HG02938 (cell line): ENCODE results near the gene KMO.

Source experiments
- ATAC-seq: cut with Tn5 transposase; IDR thresholded peaks from one replicate; pipeline ENCODE4 v1.9.1; 2021; ENCODE audit warnings: mild to moderate bottlenecking, moderate library complexity; ENCODE audit not compliant: unreplicated experiment

Gene KMO

GRCh38 chr1:241532162-241532531 lies at the start of gene KMO:
TSS of gene KMO (plus strand) at chr1:241532378. CDS start at chr1:241532445, 67 bp downstream.
- ATAC-seq = peak; percentile 33

- ATAC-seq = no peak
These were observed 49.4 kb upstream of the KMO start for GRCh38 chr1:241482761-241483250.

GRCh38 chr1:241485145-241485544 lies 47.0 kb upstream of the KMO start:
- peak; percentile 89 for ATAC-seq

- peak; percentile 63 for ATAC-seq
These were observed 46.6 kb upstream of the KMO start for GRCh38 chr1:241485554-241485992.

- no peak for ATAC-seq
These were observed 43.4 kb upstream of the KMO start for GRCh38 chr1:241488739-241489138.

GRCh38 chr1:241495741-241496140 lies 36.4 kb upstream of the KMO start:
- no peak for ATAC-seq

GRCh38 chr1:241499910-241500309 lies 32.3 kb upstream of the KMO start:
- no peak for ATAC-seq

GRCh38 chr1:241503444-241503843 lies 28.7 kb upstream of the KMO start:
- ATAC-seq = no peak

- no peak for ATAC-seq
These were observed 24.9 kb upstream of the KMO start for GRCh38 chr1:241507189-241507863.

GRCh38 chr1:241513378-241513777 lies 18.8 kb upstream of the KMO start:
- ATAC-seq = no peak

GRCh38 chr1:241518476-241519307 lies 13.5 kb upstream of the KMO start:
- peak; percentile 27 for ATAC-seq

- ATAC-seq = peak; percentile 98
These were observed 12.7 kb upstream of the KMO start, which contains the start of gene FH for GRCh38 chr1:241519308-241520079. TSS of gene FH (minus strand) at chr1:241519755. CDS start at chr1:241519722, 33 bp downstream.

GRCh38 chr1:241520080-241520465 lies 12.1 kb upstream of the KMO start:
- no peak for ATAC-seq

GRCh38 chr1:241521718-241522117 lies 10.5 kb upstream of the KMO start:
- ATAC-seq = no peak

- ATAC-seq = no peak
These were observed 7.2 kb upstream of the KMO start for GRCh38 chr1:241525026-241525425.

- no peak for ATAC-seq
These were observed 5.0 kb upstream of the KMO start for GRCh38 chr1:241527146-241527545.

GRCh38 chr1:241531195-241532161 lies 700 bp upstream of the KMO start:
- peak; percentile 76 for ATAC-seq

GRCh38 chr1:241532864-241533263 lies 686 bp downstream of the KMO start:
- peak; percentile 50 for ATAC-seq

- ATAC-seq = no peak
These were observed 1.3 kb downstream of the KMO start for GRCh38 chr1:241533326-241534115.
